Astrocyte (in vitro differentiated cells and primary cell): ENCODE results near the gene MGST3.

ENCODE experiments used
- EZH2 ChIP-seq: IDR thresholded peaks from 2 replicates; pipeline ENCODE4 v1.6.1; 2012; ENCODE audit warnings: mild to moderate bottlenecking, low read length, inconsistent platforms; ENCODE audit not compliant: insufficient read depth
- TF ChIP-seq, protein P1 (sequence below): IDR thresholded peaks from 2 replicates; pipeline ENCODE4 v1.5.1; 2011; ENCODE audit warnings: low read depth, mild to moderate bottlenecking, inconsistent platforms, low read length, moderate library complexity; ENCODE audit not compliant: insufficient read depth

DNA sequence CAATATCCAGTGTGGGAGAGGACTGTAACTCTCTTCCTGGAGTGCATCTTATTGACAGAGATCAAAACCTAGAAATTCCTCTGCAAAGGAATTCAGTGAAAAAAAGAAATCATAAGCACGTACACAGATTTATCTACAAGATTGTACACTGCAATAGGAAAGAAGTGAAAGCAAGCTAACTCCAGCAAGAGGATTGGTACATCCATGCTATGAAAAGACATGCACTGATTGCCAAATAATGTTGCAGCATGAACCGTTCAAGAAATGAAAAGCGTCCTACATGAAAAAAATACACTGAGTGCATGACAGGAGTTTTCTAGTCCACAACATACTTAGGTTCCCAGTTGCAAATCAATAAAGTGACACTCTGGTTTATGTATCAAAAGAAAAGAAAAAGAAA is 1.9 kb upstream of the MGST3 start:
- TF ChIP-seq, protein P1, sequence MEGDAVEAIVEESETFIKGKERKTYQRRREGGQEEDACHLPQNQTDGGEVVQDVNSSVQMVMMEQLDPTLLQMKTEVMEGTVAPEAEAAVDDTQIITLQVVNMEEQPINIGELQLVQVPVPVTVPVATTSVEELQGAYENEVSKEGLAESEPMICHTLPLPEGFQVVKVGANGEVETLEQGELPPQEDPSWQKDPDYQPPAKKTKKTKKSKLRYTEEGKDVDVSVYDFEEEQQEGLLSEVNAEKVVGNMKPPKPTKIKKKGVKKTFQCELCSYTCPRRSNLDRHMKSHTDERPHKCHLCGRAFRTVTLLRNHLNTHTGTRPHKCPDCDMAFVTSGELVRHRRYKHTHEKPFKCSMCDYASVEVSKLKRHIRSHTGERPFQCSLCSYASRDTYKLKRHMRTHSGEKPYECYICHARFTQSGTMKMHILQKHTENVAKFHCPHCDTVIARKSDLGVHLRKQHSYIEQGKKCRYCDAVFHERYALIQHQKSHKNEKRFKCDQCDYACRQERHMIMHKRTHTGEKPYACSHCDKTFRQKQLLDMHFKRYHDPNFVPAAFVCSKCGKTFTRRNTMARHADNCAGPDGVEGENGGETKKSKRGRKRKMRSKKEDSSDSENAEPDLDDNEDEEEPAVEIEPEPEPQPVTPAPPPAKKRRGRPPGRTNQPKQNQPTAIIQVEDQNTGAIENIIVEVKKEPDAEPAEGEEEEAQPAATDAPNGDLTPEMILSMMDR = no peak
- TF ChIP-seq EZH2 = no peak
